HG03378 (cell line): ENCODE measurements around the gene SUN1.
A peak's percentile ranks its signal among the peaks of the same experiment; 100 is the strongest.
"Not testable (repeated sequence)": the region's sequence is repeated elsewhere in the genome, so short reads cannot be mapped to it uniquely, and the experiment has no call there.

Experiments
- ATAC-seq: cut with Tn5 transposase; IDR thresholded peaks from one replicate; pipeline ENCODE4 v1.9.1; 2021; ENCODE audit warnings: mild to moderate bottlenecking, moderate library complexity; ENCODE audit not compliant: unreplicated experiment

Gene SUN1

GRCh38 chr7:832167-832967, at the start of gene SUN1:
TSS of gene SUN1 (plus strand) at chr7:832476. CDS start at chr7:832525, 49 bp downstream.
- ATAC-seq, result peak; percentile 35

- no peak for ATAC-seq
These were observed 49.4 kb upstream of the SUN1 start for GRCh38 chr7:782718-783449.

- no peak for ATAC-seq
These were observed 48.5 kb upstream of the SUN1 start for GRCh38 chr7:783556-784490.

- ATAC-seq, result no peak
These were observed 47.3 kb upstream of the SUN1 start for GRCh38 chr7:784971-785370.

- no peak for ATAC-seq
These were observed 46.9 kb upstream of the SUN1 start for GRCh38 chr7:785416-785815.

GRCh38 chr7:786472-787255, 45.6 kb upstream of the SUN1 start:
- no peak for ATAC-seq

GRCh38 chr7:787332-788240, 44.7 kb upstream of the SUN1 start:
- no peak for ATAC-seq

- no peak for ATAC-seq
These were observed 40.8 kb upstream of the SUN1 start for GRCh38 chr7:791519-791918.

GRCh38 chr7:794207-794606, 38.1 kb upstream of the SUN1 start:
- ATAC-seq, result no peak

- no peak for ATAC-seq
These were observed 37.5 kb upstream of the SUN1 start for GRCh38 chr7:794671-795329.

GRCh38 chr7:796434-797169, 35.7 kb upstream of the SUN1 start:
- not testable (repeated sequence) for ATAC-seq

- ATAC-seq, result no peak
These were observed 33.3 kb upstream of the SUN1 start for GRCh38 chr7:798921-799470.

- ATAC-seq, result no peak
These were observed 31.6 kb upstream of the SUN1 start for GRCh38 chr7:800692-801091.

- ATAC-seq, result not testable (repeated sequence)
These were observed 30.9 kb upstream of the SUN1 start for GRCh38 chr7:801351-801750.

GRCh38 chr7:801940-802381, 30.3 kb upstream of the SUN1 start:
- ATAC-seq, result no peak

GRCh38 chr7:802500-803242, 29.6 kb upstream of the SUN1 start:
- no peak for ATAC-seq

- ATAC-seq, result no peak
These were observed 29.0 kb upstream of the SUN1 start for GRCh38 chr7:803243-803635.
